ENCODE data around the gene TNK2. TPM values are rescaled to one million over a fixed set of nuclear protein-coding genes. Genes with fewer than 3 reads are reported as not detected.

The TNK2 gene
- polyA plus RNA-seq, 2 of the 4 experiments (the other 2 are of a cell fraction), result 2.2 to 12.5 TPM

DNA sequence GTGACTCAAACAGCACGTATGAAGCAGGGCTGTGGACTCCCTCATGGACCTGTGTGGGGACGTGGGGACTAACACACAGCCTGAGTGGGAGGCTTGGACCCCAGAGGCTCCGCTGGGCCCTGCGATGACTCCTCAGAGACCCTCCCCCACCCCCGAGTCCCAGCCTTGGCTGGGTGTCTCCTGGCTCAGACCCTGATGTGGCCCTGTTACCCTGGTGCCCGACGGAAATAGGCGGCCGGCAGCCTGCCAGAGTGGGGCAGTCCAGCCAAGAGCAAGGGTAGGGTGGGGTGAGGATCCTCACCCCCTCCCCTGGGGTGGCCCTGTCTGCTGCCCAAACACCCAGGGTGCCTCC lies 15.3 kb downstream of the TNK2 start:
- POLR2A ChIA-PET, result no interaction called here
- no peak for DNase-seq (ENCODE audit: low read depth in 1 of 2, low spot score in 1 of 2)
- CTCF ChIA-PET, result interaction anchor here (1.1 to 15.1 kb wide), 6 partner anchors 11 to 39 kb away, joined by 4 to 207 read pairs (median 94); partner anchors contain the start of gene TNK2
- Histone ChIP-seq H3K4me2 (no peak overlapping the region), H3K27ac (no peak overlapping the region), H3K4me1 (peaks cover 17% of the 10 kb centered on the region), H3K9me3 (no peaks in the 10 kb centered on the region), H3K4me3 (no peak overlapping the region)
- no CpG with 5 or more reads among the region's 9 CpGs for WGBS (ENCODE audit: missing lambda C conversion rate)
- ATAC-seq, result no peak
- FAIRE-seq, result no peak
- TF ChIP-seq PHF8 (IDR thresholded peaks at IDR 0.05; ENCODE audit: borderline replicate concordance, low read depth), result no peak
- no peak for TF ChIP-seq TP53 (CRISPR knock-in tag; IDR thresholded peaks at IDR 0.05)
- TF ChIP-seq POLR2AphosphoS2 (conservative IDR thresholded peaks at IDR 0.05; ENCODE audit: low read length), result no peak
- no peak for TF ChIP-seq RFX5 (IDR thresholded peaks at IDR 0.05)
- TF ChIP-seq ZNF302 (CRISPR knock-in tag; IDR thresholded peaks at IDR 0.05), result no peak
- no peak for TF ChIP-seq HOXB13 (CRISPR knock-in tag; IDR thresholded peaks at IDR 0.05; ENCODE audit: low read depth)
- no peak for TF ChIP-seq RARB (CRISPR knock-in tag; IDR thresholded peaks at IDR 0.05)
- TF ChIP-seq EP300 (IDR thresholded peaks at IDR 0.05), result no peak
- TF ChIP-seq HOXB5 (CRISPR knock-in tag; IDR thresholded peaks at IDR 0.05), result no peak
- TF ChIP-seq CHD4 (IDR thresholded peaks at IDR 0.05; ENCODE audit: borderline replicate concordance), result no peak
- TF ChIP-seq ZSCAN20 (CRISPR knock-in tag; IDR thresholded peaks at IDR 0.05), result no peak
- TF ChIP-seq, protein P1, sequence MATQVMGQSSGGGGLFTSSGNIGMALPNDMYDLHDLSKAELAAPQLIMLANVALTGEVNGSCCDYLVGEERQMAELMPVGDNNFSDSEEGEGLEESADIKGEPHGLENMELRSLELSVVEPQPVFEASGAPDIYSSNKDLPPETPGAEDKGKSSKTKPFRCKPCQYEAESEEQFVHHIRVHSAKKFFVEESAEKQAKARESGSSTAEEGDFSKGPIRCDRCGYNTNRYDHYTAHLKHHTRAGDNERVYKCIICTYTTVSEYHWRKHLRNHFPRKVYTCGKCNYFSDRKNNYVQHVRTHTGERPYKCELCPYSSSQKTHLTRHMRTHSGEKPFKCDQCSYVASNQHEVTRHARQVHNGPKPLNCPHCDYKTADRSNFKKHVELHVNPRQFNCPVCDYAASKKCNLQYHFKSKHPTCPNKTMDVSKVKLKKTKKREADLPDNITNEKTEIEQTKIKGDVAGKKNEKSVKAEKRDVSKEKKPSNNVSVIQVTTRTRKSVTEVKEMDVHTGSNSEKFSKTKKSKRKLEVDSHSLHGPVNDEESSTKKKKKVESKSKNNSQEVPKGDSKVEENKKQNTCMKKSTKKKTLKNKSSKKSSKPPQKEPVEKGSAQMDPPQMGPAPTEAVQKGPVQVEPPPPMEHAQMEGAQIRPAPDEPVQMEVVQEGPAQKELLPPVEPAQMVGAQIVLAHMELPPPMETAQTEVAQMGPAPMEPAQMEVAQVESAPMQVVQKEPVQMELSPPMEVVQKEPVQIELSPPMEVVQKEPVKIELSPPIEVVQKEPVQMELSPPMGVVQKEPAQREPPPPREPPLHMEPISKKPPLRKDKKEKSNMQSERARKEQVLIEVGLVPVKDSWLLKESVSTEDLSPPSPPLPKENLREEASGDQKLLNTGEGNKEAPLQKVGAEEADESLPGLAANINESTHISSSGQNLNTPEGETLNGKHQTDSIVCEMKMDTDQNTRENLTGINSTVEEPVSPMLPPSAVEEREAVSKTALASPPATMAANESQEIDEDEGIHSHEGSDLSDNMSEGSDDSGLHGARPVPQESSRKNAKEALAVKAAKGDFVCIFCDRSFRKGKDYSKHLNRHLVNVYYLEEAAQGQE (IDR thresholded peaks at IDR 0.05), result no peak
- no peak for TF ChIP-seq HDAC2 (IDR thresholded peaks at IDR 0.05)
- no peak for TF ChIP-seq CBX8 (IDR thresholded peaks at IDR 0.05)
- no peak for TF ChIP-seq EHMT2 (IDR thresholded peaks at IDR 0.05; ENCODE audit: low read depth)
- no peak for TF ChIP-seq ZFP36 (IDR thresholded peaks at IDR 0.05; ENCODE audit: borderline replicate concordance, partially characterized antibody)
- TF ChIP-seq CEBPB (IDR thresholded peaks at IDR 0.05), result no peak
- TF ChIP-seq MAZ (IDR thresholded peaks at IDR 0.05; ENCODE audit: borderline replicate concordance, low read depth, low read length), result no peak

DNA sequence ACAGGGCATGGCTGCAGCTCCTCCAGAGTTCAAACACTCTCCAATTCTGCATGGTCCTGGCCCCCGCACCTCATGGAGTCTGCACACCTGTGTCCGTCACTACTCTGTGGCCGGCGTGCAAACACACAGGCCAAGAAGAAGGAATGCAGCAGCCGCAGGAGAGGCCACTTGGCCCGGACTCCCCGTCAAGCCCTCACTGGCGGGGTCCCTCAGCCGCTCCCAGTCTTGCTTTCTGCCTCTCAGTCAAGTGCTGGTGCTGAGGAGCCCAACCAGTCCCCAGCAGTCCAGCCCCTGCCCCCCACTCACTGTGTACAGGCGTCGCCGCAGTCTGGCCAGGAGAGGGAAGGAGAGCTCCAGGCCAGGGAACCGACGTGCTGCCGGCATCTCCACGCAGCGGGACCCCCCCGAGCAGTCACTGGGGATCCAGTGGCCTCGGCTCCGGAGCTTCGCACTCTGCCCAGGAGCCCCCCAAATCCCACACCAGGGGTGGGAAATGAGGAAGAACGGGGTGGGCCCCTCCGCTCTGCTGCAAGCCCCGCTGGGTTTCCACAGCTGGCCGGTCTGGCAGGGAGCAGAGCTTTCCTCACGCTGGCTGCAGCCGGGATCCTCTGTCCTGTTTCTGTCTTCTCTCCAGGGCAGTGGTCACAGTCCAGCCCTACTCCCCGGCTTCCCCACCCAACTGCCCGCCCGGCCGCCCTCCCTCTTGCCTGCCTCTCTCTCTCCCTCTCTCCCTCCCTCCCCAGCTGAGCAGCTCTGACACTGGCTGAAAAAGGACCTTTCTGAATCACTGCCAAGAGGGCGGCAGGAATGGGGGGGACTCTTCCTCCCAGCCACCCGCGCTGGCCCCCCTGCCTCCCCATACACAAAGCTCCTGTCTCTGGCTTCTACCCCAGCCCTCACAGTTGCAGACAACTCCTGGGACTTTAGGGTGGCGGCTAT lies 16.0 kb downstream of the TNK2 start:
- POLR2A ChIA-PET, result no interaction called here
- Histone ChIP-seq H3K4me2 (no peak overlapping the region), H3K4me1 (peaks cover 12% of the 10 kb centered on the region), H3K4me3 (no peak overlapping the region), H3K9me3 (no peaks in the 10 kb centered on the region), H3K27ac (no peak overlapping the region)
- FAIRE-seq (no peak), ATAC-seq (no peak), DNase-seq (ENCODE audit: low read depth in 1 of 2, low spot score in 1 of 2) (no peak)
- TF ChIP-seq HDAC2 (IDR thresholded peaks at IDR 0.05), result no peak
- CTCF ChIA-PET, result interaction anchor here (1.1 to 15.1 kb wide), 5 partner anchors 11 to 38 kb away, joined by 4 to 207 read pairs (median 134); no protein-coding TSS in a partner anchor
- WGBS (ENCODE audit: missing lambda C conversion rate), result 89% methylated on average over 16 of the region's 35 CpGs

DNA sequence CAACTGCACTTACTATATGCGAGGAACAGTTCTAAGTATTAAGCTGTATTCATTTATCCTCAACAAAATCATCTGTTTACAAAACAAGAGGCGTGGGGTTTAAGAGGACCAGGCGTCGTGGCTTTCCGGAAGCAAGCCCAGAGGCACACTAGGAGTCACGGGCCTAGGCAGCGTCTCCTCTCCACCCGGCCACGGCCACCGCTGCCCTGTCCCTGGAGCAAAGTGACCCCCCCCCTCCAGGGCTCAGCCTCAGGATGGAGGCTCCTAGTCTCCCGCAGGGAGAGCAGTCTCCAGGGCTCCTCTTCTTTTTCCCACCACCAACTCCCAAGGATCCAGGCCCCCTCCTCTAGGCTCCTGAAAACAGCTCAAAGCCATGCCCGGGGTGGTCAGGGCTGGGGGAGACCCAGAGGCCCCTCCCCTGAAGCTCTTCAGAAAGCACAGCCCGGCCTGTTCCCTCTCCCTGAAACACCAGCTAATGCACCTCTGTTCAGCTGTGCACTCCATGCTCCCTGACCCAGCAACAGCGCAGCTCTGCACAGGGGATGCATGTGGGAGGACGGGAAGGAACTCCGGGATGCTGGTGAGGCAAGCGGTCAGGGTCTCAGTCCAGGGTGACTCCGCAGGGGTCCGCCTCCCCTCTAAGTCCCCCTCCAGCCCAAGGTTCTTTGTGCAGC lies 16.8 kb downstream of the TNK2 start:
- ChIA-PET POLR2A (no interaction called here), CTCF (interaction anchor here (1.1 to 15.1 kb wide), 5 partner anchors 12 to 37 kb away, joined by 4 to 207 read pairs (median 134); no protein-coding TSS in a partner anchor)
- FAIRE-seq (no peak), DNase-seq (ENCODE audit: low read depth in 1 of 2, low spot score in 1 of 2) (no peak), ATAC-seq (no peak)
- no peak overlapping the region for H3K27ac ChIP-seq
- 86% methylated on average over 13 of the region's 19 CpGs for WGBS (ENCODE audit: missing lambda C conversion rate)
- no peak overlapping the region for H3K4me3 ChIP-seq
- H3K4me1 ChIP-seq, result peaks cover 4% of the 10 kb centered on the region; the same call in 2 of the 3 replicates
- no peak overlapping the region for H3K4me2 ChIP-seq
- no peaks in the 10 kb centered on the region for H3K9me3 ChIP-seq
- TF ChIP-seq HOXB5 (CRISPR knock-in tag; IDR thresholded peaks at IDR 0.05), result no peak
- no peak for TF ChIP-seq RNF2 (IDR thresholded peaks at IDR 0.05; ENCODE audit: borderline replicate concordance, low read depth)
- TF ChIP-seq, protein P2, sequence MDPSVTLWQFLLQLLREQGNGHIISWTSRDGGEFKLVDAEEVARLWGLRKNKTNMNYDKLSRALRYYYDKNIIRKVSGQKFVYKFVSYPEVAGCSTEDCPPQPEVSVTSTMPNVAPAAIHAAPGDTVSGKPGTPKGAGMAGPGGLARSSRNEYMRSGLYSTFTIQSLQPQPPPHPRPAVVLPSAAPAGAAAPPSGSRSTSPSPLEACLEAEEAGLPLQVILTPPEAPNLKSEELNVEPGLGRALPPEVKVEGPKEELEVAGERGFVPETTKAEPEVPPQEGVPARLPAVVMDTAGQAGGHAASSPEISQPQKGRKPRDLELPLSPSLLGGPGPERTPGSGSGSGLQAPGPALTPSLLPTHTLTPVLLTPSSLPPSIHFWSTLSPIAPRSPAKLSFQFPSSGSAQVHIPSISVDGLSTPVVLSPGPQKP (IDR thresholded peaks at IDR 0.05; ENCODE audit: low read depth, low read length), result no peak
- no peak for TF ChIP-seq POLR2AphosphoS2 (conservative IDR thresholded peaks at IDR 0.05; ENCODE audit: low read length)
- no peak for TF ChIP-seq POLR2A (IDR thresholded peaks at IDR 0.05; ENCODE audit: low read length)
- TF ChIP-seq TP53 (CRISPR knock-in tag; IDR thresholded peaks at IDR 0.05), result no peak
- TF ChIP-seq, protein P3, sequence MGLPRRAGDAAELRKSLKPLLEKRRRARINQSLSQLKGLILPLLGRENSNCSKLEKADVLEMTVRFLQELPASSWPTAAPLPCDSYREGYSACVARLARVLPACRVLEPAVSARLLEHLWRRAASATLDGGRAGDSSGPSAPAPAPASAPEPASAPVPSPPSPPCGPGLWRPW (IDR thresholded peaks at IDR 0.05), result no peak
- TF ChIP-seq HOXA7 (CRISPR knock-in tag; IDR thresholded peaks at IDR 0.05), result no peak
- no peak for TF ChIP-seq ZC3H11A (IDR thresholded peaks at IDR 0.05)
- TF ChIP-seq NR3C1 (IDR thresholded peaks at IDR 0.05), result no peak
- TF ChIP-seq, protein P4, sequence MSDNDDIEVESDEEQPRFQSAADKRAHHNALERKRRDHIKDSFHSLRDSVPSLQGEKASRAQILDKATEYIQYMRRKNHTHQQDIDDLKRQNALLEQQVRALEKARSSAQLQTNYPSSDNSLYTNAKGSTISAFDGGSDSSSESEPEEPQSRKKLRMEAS (IDR thresholded peaks at IDR 0.05), result no peak
- TF ChIP-seq, protein P5, sequence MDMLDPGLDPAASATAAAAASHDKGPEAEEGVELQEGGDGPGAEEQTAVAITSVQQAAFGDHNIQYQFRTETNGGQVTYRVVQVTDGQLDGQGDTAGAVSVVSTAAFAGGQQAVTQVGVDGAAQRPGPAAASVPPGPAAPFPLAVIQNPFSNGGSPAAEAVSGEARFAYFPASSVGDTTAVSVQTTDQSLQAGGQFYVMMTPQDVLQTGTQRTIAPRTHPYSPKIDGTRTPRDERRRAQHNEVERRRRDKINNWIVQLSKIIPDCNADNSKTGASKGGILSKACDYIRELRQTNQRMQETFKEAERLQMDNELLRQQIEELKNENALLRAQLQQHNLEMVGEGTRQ (IDR thresholded peaks at IDR 0.05), result no peak
- no peak for TF ChIP-seq MAFK (IDR thresholded peaks at IDR 0.05; ENCODE audit: partially characterized antibody)
